Fibroblast of lung (primary cell): Measurements from ENCODE around the gene ACSM2B.
"Not testable (repeated sequence)": the region's sequence is repeated elsewhere in the genome, so short reads cannot be mapped to it uniquely, and the experiment has no call there.

Experiments used
- EZH2 ChIP-seq: IDR thresholded peaks from 2 replicates; pipeline ENCODE4 v1.5.1; 2012; ENCODE audit warnings: low read length, control low read depth, mild to moderate bottlenecking; ENCODE audit errors: missing control alignments
- TF ChIP-seq, protein P1 (sequence below), 2 donors: IDR thresholded peaks in 1 of 2; conservative IDR thresholded peaks in 1 of 2; 1 replicate in 1 of 2; 2 replicates in 1 of 2; pipeline ENCODE4 v1.5.1; 2011 to 2012; ENCODE audit warnings: low read length in 2 of 2, control low read depth in 1 of 2, inconsistent platforms in 1 of 2, low read depth in 1 of 2, mild to moderate bottlenecking in 1 of 2

DNA sequence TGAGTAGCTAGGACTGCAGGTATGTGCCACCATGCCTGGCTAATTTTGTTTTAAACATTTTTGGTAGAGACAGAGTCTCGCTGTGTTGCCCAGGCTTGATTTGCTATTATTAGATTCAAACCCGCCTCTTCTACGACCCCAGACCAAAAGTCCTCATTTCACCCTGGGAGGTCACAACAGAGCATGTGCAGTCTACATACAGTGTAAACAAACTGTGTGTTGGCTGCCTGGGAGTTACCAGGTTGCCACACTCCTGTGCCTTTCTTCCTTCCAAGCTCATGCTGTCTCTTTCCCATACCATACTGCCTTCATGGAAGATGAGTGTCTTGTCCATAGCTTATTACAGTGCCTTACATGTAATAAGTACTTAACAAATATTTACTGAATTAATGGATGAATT lies 11.9 kb downstream of the ACSM2B start:
- TF ChIP-seq EZH2: not testable (repeated sequence)
- TF ChIP-seq, protein P1, sequence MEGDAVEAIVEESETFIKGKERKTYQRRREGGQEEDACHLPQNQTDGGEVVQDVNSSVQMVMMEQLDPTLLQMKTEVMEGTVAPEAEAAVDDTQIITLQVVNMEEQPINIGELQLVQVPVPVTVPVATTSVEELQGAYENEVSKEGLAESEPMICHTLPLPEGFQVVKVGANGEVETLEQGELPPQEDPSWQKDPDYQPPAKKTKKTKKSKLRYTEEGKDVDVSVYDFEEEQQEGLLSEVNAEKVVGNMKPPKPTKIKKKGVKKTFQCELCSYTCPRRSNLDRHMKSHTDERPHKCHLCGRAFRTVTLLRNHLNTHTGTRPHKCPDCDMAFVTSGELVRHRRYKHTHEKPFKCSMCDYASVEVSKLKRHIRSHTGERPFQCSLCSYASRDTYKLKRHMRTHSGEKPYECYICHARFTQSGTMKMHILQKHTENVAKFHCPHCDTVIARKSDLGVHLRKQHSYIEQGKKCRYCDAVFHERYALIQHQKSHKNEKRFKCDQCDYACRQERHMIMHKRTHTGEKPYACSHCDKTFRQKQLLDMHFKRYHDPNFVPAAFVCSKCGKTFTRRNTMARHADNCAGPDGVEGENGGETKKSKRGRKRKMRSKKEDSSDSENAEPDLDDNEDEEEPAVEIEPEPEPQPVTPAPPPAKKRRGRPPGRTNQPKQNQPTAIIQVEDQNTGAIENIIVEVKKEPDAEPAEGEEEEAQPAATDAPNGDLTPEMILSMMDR (conservative IDR thresholded peaks at IDR 0.05 in 1 of 2, IDR thresholded peaks at IDR 0.05 in 1 of 2; ENCODE audit: low read depth in 1 of 2, low read length in 2 of 2): not testable (repeated sequence)
